Heart left ventricle (tissue), 16 donors: Measurements from ENCODE around the gene OR5B3. TPM values are rescaled to one million over a fixed set of nuclear protein-coding genes. Genes with fewer than 3 reads are reported as not detected.

Source experiments
- ATAC-seq, 4 donors: fragments of 200-7000 bp; cut with Tn5 transposase; one replicate each; pipeline ENCODE4 v1.9.1; 2020 to 2022; ENCODE audit warnings: moderate library complexity in 4 of 4, mild to moderate bottlenecking in 3 of 4, moderate number of reproducible peaks in 1 of 4
- DNase-seq, 5 donors: peaks; one replicate each; pipeline ENCODE4 v3.0.0-alpha.2; 2020
- H3K27ac ChIP-seq, 12 donors: fragments of 200-600 bp; sonication (generic) in 4 of 12; one replicate each; pipeline versions ENCODE4 v1.5.0 to v1.8.0; 2016 to 2022; ENCODE audit warnings: mild to moderate bottlenecking in 2 of 12
- H3K27me3 ChIP-seq, 9 donors: fragments of 200-600 bp; sonication (generic) in 2 of 9; one replicate each; pipeline versions ENCODE4 v1.5.1 to v1.8.0; 2016 to 2022; ENCODE audit warnings: mild to moderate bottlenecking in 3 of 9
- H3K36me3 ChIP-seq, 9 donors: fragments of 200-600 bp; sonication (generic) in 2 of 9; one replicate each; pipeline versions ENCODE4 v1.5.0 to v1.8.0; 2018 to 2022; ENCODE audit warnings: mild to moderate bottlenecking in 2 of 9
- H3K4me1 ChIP-seq, 12 donors: fragments of 200-600 bp; sonication (generic) in 4 of 12; one replicate each; pipeline versions ENCODE4 v1.5.0 to v1.8.0; 2016 to 2022; ENCODE audit warnings: mild to moderate bottlenecking in 3 of 12
- H3K4me3 ChIP-seq, 12 donors: fragments of 200-600 bp; sonication (generic) in 4 of 12; one replicate each; pipeline versions ENCODE4 v1.5.0 to v1.8.0; 2017 to 2022; ENCODE audit warnings: mild to moderate bottlenecking in 9 of 12, moderate library complexity in 4 of 12
- H3K9me3 ChIP-seq, 12 donors: fragments of 200-600 bp; sonication (generic) in 4 of 12; one replicate each; pipeline versions ENCODE4 v1.5.0 to v1.8.0; 2016 to 2022; ENCODE audit warnings: mild to moderate bottlenecking in 1 of 12
- CTCF ChIP-seq, 12 donors: fragments of 200-600 bp; sonication (generic) in 4 of 12; IDR thresholded peaks; one replicate each; pipeline versions ENCODE4 v1.5.0 to v1.8.0; 2018 to 2022; ENCODE audit warnings: antibody characterized with exemption in 12 of 12, mild to moderate bottlenecking in 5 of 12
- POLR2A ChIP-seq, 2 donors: fragments of 450-650 bp; IDR thresholded peaks; one replicate each; pipeline ENCODE4 v1.6.1; 2017; ENCODE audit warnings: antibody characterized with exemption in 2 of 2, mild to moderate bottlenecking in 2 of 2, moderate library complexity in 2 of 2
- WGBS, 4 donors: extraction: QIAGEN DNeasy Blood & Tissue Kit in 2 of 4; methylation state at CpG; one replicate each; pipeline versions ENCODE4 v1.1.5 to v1.1.7; 2013 to 2018; 5-methylcytosine and 5-hydroxymethylcytosine counted together
- intact Hi-C, 10 donors: fragments of 100-400 bp; cut with DNase I; formaldehyde crosslinking; loops; one replicate each; pipeline versions ENCODE4 v1.11.1 to v1.14.2; 2022
- long read RNA-seq, 3 donors: library from polyadenylated mRNA; unstranded; transcript quantifications; one replicate each; pipeline ENCODE4 v2.0.0, GENCODE V29; 2020 to 2021
- polyA plus RNA-seq, 2 donors: library from polyadenylated mRNA; stranded (reverse); fragments of 200-250 nt; gene quantifications; one replicate each; pipeline ENCODE4 v1.2.3, GENCODE V29; 2013
- total RNA-seq, 9 donors: library from RNA; depleted of rRNA in 2 of 9; stranded (reverse); fragments of >200 nt in 2 of 9; fragmentation: NEBNext Ultra II Directional in 3 of 9; extraction: Animal tissue kit (Norgen Biotek cat#: 25700) in 3 of 9; gene quantifications; one replicate each; pipeline versions ENCODE4 v1.1.0 to v1.2.4, GENCODE V29; 2016 to 2023
- donor health status: ischemic (EF 13 %, LVEDD 7.1; RV severe dilation, severe dysfunction).
- donor health status: healthy with polysubstance abuse.
- donor health status: DM: no; HTN: yes; CAD: no.
- donor health status: DM: no; HTN: no; CAD: no.
- donor health status: ischemic (EF 25% LVEDD 6.9; RV normal size, moderate dysfunction).
- donor health status: ischemic (EF 25% LVEDD 5.7; RV mildly dilated, moderate dysfunction).
- donor health status: healthy.
- donor health status: DM: yes; HTN: yes; CAD: no.
- donor health status: ischemic (EF 35%, LVEDD 5.7; RV mildly dilated, moderate dysfunction).
- donor health status: nonischemic (EF 11% LVEDD 7.7; RV severe dilation, severe dysfunction).
- donor health status: DM: yes; HTN: yes; CAD: no.
- donor health status: PGD.
- donor health status: ischemic (EF 29% LVEDD 5.4; RV normal size, mild dysfunction).
- donor health status: nonischemic (EF 23%, LVEDD 6.1; RV moderate dilation, normal function).

Gene OR5B3
- total RNA-seq (not detected), polyA plus RNA-seq (not detected)
- long read RNA-seq, donor 1 = 0 reads
- long read RNA-seq, donor 2 = 0 reads
- long read RNA-seq, donor 3 = 0 reads

- TF ChIP-seq CTCF (IDR thresholded peaks at IDR 0.05) = no peak
- no peak for TF ChIP-seq POLR2A (IDR thresholded peaks at IDR 0.05)
- DNase-seq (no peak), ATAC-seq (no peak)
- Histone ChIP-seq H3K4me3 (no peak within 1 kb of the TSS), H3K36me3 (no peaks in the 10 kb centered on the region), H3K27ac (no peak within 1 kb of the TSS), H3K27me3 (no peaks in the 10 kb centered on the region), H3K4me1 (no peaks in the 10 kb centered on the region), H3K9me3 (peaks cover 0 to 47% (median 17%) of the 10 kb centered on the region in 12 donors)
- 48 to 83% (median 61%) methylated on average over 1 of the region's 1 CpG for WGBS, 4 donors
- intact Hi-C loops = no loop called here
These were observed at the start of gene OR5B3 for GRCh38 chr11:58406774-58407173. Gene OR5B3 (minus strand): TSS chr11:58406874. CDS start chr11:58403409, 3,465 bp downstream.

- Histone ChIP-seq H3K9me3 (peaks cover 0 to 31% (median under 1%) of the 10 kb centered on the region in 12 donors), H3K4me1 (no peaks in the 10 kb centered on the region), H3K36me3 (no peaks in the 10 kb centered on the region), H3K4me3 (no peak overlapping the region), H3K27ac (no peak overlapping the region), H3K27me3 (no peaks in the 10 kb centered on the region)
- 44 to 58% (median 49%) methylated on average over 3 of the region's 3 CpGs for WGBS, 4 donors
- intact Hi-C loops = no loop called here
- ATAC-seq = no peak
- DNase-seq = no peak
- TF ChIP-seq CTCF (IDR thresholded peaks at IDR 0.05) = no peak
These were observed 44.9 kb upstream of the OR5B3 start for GRCh38 chr11:58451585-58451984.

GRCh38 chr11:58446294-58446693 lies 39.6 kb upstream of the OR5B3 start:
- Histone ChIP-seq H3K27ac (no peak overlapping the region), H3K36me3 (no peaks in the 10 kb centered on the region), H3K4me1 (no peaks in the 10 kb centered on the region), H3K4me3 (no peak overlapping the region), H3K27me3 (no peaks in the 10 kb centered on the region), H3K9me3 (peaks cover 0 to 53% (median 11%) of the 10 kb centered on the region in 12 donors)
- WGBS, 4 donors = 80 to 88% (median 85%) methylated on average over 6 of the region's 6 CpGs
- no peak for DNase-seq
- intact Hi-C loops = no loop called here
- TF ChIP-seq CTCF (IDR thresholded peaks at IDR 0.05) = no peak
- no peak for TF ChIP-seq POLR2A (IDR thresholded peaks at IDR 0.05)
- ATAC-seq = no peak

GRCh38 chr11:58444300-58444699 lies 37.6 kb upstream of the OR5B3 start:
- Histone ChIP-seq H3K4me1 (no peaks in the 10 kb centered on the region), H3K27ac (no peak overlapping the region), H3K27me3 (no peaks in the 10 kb centered on the region), H3K9me3 (peaks cover 0 to 42% (median 11%) of the 10 kb centered on the region in 12 donors), H3K36me3 (no peaks in the 10 kb centered on the region), H3K4me3 (no peak overlapping the region)
- DNase-seq (no peak), ATAC-seq (no peak)
- intact Hi-C loops = no loop called here
- no peak for TF ChIP-seq POLR2A (IDR thresholded peaks at IDR 0.05)
- TF ChIP-seq CTCF (IDR thresholded peaks at IDR 0.05) = no peak
- WGBS, 4 donors = 91 to 100% (median 94%) methylated on average over 2 of the region's 2 CpGs
